Measurements from ENCODE around the gene PDE7B.

Gene PDE7B

GRCh38 chr6:136094812-136095211 is 243.3 kb downstream of the PDE7B start:
- Histone ChIP-seq H3F3A (ENCODE audit: insufficient read depth, low read length) (no peaks in the 10 kb centered on the region), H3K9me2 (ENCODE audit: low read depth, low read length) (no peaks in the 10 kb centered on the region), H3K79me2 (ENCODE audit: insufficient read depth, low read length) (no peaks in the 10 kb centered on the region), H3K4me2 (ENCODE audit: low read length) (no peak overlapping the region), H3K9me3 (ENCODE audit: low read length) (no peaks in the 10 kb centered on the region), H3K4me1 (ENCODE audit: insufficient read depth, low read length, severe bottlenecking) (no peaks in the 10 kb centered on the region), H2AFZ (ENCODE audit: low read length) (no peak overlapping the region), H3K27ac (ENCODE audit: low read depth, low read length, poor library complexity, severe bottlenecking) (no peak overlapping the region), H3K27me3 (ENCODE audit: insufficient read depth, low read length) (no peaks in the 10 kb centered on the region), H4K20me1 (ENCODE audit: insufficient read depth, low read length) (no peaks in the 10 kb centered on the region), H3K9ac (ENCODE audit: low read length) (no peak overlapping the region), H3K36me3 (ENCODE audit: insufficient read depth, low read length) (no peaks in the 10 kb centered on the region), H3K4me3 (ENCODE audit: low read depth, low read length, poor library complexity, severe bottlenecking) (no peak overlapping the region)
- TF ChIP-seq, protein P1, sequence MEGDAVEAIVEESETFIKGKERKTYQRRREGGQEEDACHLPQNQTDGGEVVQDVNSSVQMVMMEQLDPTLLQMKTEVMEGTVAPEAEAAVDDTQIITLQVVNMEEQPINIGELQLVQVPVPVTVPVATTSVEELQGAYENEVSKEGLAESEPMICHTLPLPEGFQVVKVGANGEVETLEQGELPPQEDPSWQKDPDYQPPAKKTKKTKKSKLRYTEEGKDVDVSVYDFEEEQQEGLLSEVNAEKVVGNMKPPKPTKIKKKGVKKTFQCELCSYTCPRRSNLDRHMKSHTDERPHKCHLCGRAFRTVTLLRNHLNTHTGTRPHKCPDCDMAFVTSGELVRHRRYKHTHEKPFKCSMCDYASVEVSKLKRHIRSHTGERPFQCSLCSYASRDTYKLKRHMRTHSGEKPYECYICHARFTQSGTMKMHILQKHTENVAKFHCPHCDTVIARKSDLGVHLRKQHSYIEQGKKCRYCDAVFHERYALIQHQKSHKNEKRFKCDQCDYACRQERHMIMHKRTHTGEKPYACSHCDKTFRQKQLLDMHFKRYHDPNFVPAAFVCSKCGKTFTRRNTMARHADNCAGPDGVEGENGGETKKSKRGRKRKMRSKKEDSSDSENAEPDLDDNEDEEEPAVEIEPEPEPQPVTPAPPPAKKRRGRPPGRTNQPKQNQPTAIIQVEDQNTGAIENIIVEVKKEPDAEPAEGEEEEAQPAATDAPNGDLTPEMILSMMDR (IDR thresholded peaks at IDR 0.05; ENCODE audit: low read length) = no peak
- no peak for TF ChIP-seq EZH2 (IDR thresholded peaks at IDR 0.05; ENCODE audit: borderline replicate concordance, low read length)

- TF ChIP-seq EZH2 (IDR thresholded peaks at IDR 0.05; ENCODE audit: borderline replicate concordance, low read length) = no peak
- TF ChIP-seq, protein P1 (IDR thresholded peaks at IDR 0.05; ENCODE audit: low read length) = no peak
- no peaks in the 10 kb centered on the region for H3K79me2 ChIP-seq (ENCODE audit: insufficient read depth, low read length)
- H3K27me3 ChIP-seq (ENCODE audit: insufficient read depth, low read length) = no peaks in the 10 kb centered on the region
- H3K36me3 ChIP-seq (ENCODE audit: insufficient read depth, low read length) = no peaks in the 10 kb centered on the region
- H3K4me3 ChIP-seq (ENCODE audit: low read depth, low read length, poor library complexity, severe bottlenecking) = no peak overlapping the region
- H3K4me2 ChIP-seq (ENCODE audit: low read length) = no peak overlapping the region
- no peak overlapping the region for H2AFZ ChIP-seq (ENCODE audit: low read length)
- H4K20me1 ChIP-seq (ENCODE audit: insufficient read depth, low read length) = no peaks in the 10 kb centered on the region
- no peaks in the 10 kb centered on the region for H3F3A ChIP-seq (ENCODE audit: insufficient read depth, low read length)
- no peaks in the 10 kb centered on the region for H3K9me2 ChIP-seq (ENCODE audit: low read depth, low read length)
- H3K27ac ChIP-seq (ENCODE audit: low read depth, low read length, poor library complexity, severe bottlenecking) = no peak overlapping the region
- H3K9ac ChIP-seq (ENCODE audit: low read length) = no peak overlapping the region
- H3K4me1 ChIP-seq (ENCODE audit: insufficient read depth, low read length, severe bottlenecking) = no peaks in the 10 kb centered on the region
- no peaks in the 10 kb centered on the region for H3K9me3 ChIP-seq (ENCODE audit: low read length)
Measured at GRCh38 chr6:136095986-136096385, 244.5 kb downstream of the PDE7B start.

DNA sequence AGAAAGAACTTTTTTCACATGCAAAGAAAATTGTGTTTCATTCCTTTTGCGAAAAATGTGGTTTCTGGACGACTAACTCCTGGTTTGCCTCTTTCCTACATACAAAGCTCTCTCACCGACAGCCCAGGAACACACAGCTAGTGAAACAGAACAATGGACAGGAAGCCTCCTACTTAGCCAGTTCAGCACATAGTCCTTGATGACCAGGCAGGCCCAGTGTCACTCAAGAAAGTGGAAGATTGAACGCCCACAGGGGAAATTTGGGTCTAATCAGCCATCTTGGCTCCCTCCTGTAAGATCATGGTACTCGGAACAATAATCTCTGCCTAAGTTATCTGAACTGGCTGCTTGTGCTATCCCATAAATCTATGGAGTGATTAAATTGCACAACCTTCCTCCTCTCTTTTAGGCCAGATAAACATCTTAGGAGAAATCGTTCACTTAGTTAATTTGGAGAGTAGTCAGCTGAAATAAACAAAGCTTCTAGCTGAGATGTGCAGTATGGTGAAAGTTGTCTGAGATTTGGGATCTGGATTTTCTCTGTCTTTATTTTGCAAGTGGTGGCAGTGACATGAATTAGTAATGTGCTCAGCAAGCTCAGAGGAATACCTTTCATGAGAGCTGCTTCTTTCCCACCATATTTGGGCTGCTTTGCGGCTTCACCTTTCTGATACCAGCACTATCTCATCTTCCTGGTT is 251.6 kb downstream of the PDE7B start:
- TF ChIP-seq EZH2 (IDR thresholded peaks at IDR 0.05; ENCODE audit: borderline replicate concordance, low read length) = no peak
- TF ChIP-seq, protein P1 (IDR thresholded peaks at IDR 0.05; ENCODE audit: low read length) = no peak
- Histone ChIP-seq H3F3A (ENCODE audit: insufficient read depth, low read length) (no peaks in the 10 kb centered on the region), H3K79me2 (ENCODE audit: insufficient read depth, low read length) (no peaks in the 10 kb centered on the region), H3K9ac (ENCODE audit: low read length) (no peak overlapping the region), H3K27ac (ENCODE audit: low read depth, low read length, poor library complexity, severe bottlenecking) (no peak overlapping the region), H4K20me1 (ENCODE audit: insufficient read depth, low read length) (no peaks in the 10 kb centered on the region), H3K4me2 (ENCODE audit: low read length) (no peak overlapping the region), H3K4me1 (ENCODE audit: insufficient read depth, low read length, severe bottlenecking) (no peaks in the 10 kb centered on the region), H2AFZ (ENCODE audit: low read length) (no peak overlapping the region), H3K9me3 (ENCODE audit: low read length) (no peaks in the 10 kb centered on the region), H3K27me3 (ENCODE audit: insufficient read depth, low read length) (no peaks in the 10 kb centered on the region), H3K36me3 (ENCODE audit: insufficient read depth, low read length) (no peaks in the 10 kb centered on the region), H3K4me3 (ENCODE audit: low read depth, low read length, poor library complexity, severe bottlenecking) (no peak overlapping the region), H3K9me2 (ENCODE audit: low read depth, low read length) (no peaks in the 10 kb centered on the region)

All from OCI-LY1 (cell line).